H1 (cell line): Measurements from ENCODE around the gene HDAC11. TPM values are rescaled to one million over a fixed set of nuclear protein-coding genes. Genes with fewer than 3 reads are reported as not detected.

ENCODE experiments used
- polyA plus RNA-seq, 7 experiments: library from polyadenylated mRNA; depleted of rRNA in 3 of 7; stranded (reverse) in 5 of 7; unstranded in 2 of 7; fragments of >200 nt in 5 of 7; fragments of 200-250 nt in 2 of 7; gene quantifications; 1 replicate in 5 of 7; 2 replicates in 1 of 7; 4 replicates in 1 of 7; pipeline versions ENCODE4 v1.2.1 to v1.2.3, GENCODE V29; 2011 to 2013; ENCODE audit warnings: missing spikeins in 2 of 7, mixed read lengths in 2 of 7
- total RNA-seq: library from RNA; stranded (reverse); fragmentation: NEBNext Ultra II Directional; extraction: Animal tissue kit (Norgen Biotek cat#: 25700); gene quantifications from 2 replicates; pipeline ENCODE4 v1.2.1, GENCODE V29; 2021
- TF ChIP-seq, protein P1 (sequence below), 3 experiments: IDR thresholded peaks; 1 replicate in 2 of 3; 2 replicates in 1 of 3; pipeline versions ENCODE4 v1.5.1 to v1.6.1; 2011; ENCODE audit warnings: low read length in 3 of 3, mild to moderate bottlenecking in 3 of 3, inconsistent platforms in 2 of 3, low read depth in 1 of 3, moderate library complexity in 1 of 3; ENCODE audit not compliant: insufficient read depth in 1 of 3; ENCODE audit errors: control extremely low read depth in 1 of 3

Gene HDAC11
- total and polyA plus RNA-seq, 2 of the 8 experiments (the other 6 are each of a cell fraction or from before 2014, with no cell fraction given), result 6.8 to 7.4 TPM

DNA sequence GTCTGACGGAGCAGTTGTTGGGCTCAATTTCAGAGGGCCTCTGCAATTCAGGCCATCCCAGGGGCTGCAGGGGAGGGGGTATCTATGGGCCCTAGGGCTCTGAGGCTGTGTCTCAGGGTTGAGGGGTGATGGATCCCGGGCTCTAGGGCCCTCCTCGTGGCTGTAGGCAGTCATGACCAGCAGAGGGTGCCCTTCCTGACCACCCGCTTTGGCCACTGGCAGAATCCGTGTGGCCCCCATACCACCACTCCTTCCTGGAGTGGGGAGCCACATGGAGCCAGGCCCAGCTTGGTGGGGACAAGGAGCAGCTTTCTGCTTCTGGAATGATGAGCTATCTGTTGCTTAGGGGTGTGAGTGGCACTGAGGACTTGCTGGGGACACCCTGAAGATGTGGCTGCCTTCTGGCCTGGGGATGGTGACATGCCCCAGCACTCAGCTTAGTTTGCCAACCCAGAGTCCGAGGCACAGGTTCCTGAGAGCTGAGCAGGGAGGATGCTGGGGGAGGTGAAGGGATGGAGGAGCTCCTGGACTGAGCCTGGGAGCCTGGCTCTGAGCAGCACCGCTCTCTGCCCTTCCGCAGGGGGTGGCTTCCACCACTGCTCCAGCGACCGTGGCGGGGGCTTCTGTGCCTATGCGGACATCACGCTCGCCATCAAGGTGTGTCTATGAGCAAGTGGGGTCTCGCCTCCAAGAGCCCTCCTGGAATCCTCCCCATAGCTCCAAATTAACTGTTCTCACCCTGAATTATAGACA, 20.2 kb downstream of the HDAC11 start (continued):
- TF ChIP-seq, protein P1, sequence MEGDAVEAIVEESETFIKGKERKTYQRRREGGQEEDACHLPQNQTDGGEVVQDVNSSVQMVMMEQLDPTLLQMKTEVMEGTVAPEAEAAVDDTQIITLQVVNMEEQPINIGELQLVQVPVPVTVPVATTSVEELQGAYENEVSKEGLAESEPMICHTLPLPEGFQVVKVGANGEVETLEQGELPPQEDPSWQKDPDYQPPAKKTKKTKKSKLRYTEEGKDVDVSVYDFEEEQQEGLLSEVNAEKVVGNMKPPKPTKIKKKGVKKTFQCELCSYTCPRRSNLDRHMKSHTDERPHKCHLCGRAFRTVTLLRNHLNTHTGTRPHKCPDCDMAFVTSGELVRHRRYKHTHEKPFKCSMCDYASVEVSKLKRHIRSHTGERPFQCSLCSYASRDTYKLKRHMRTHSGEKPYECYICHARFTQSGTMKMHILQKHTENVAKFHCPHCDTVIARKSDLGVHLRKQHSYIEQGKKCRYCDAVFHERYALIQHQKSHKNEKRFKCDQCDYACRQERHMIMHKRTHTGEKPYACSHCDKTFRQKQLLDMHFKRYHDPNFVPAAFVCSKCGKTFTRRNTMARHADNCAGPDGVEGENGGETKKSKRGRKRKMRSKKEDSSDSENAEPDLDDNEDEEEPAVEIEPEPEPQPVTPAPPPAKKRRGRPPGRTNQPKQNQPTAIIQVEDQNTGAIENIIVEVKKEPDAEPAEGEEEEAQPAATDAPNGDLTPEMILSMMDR (IDR thresholded peaks at IDR 0.05; ENCODE audit: control extremely low read depth in 1 of 3, insufficient read depth in 1 of 3, low read depth in 1 of 3, low read length in 3 of 3), result peak in 2 of 3 experiments; percentile 77 to 83; a peak in 3 of 4 replicates
